ENCODE data around the gene RALY.

RALY gene

DNA sequence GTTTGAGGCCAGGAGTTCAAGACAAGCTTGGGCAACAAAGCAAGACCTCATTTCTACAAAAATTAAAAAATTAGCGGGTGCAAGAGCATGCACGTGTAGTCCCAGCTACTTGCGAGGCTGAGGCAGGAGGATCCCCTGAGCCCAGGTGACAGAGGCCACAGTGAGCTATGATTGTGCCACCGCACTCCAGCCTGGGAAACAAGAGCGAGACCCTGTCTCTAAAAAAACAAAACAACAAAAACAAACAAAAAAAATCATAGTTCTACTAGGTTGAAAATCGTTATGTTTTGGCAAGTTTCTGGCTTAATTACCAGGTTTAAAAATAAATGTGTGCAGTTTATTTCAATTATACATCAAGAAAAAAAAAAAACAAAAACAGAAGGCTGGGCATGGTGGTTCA lies 115.7 kb downstream of the RALY start:
- H3K4me3 ChIP-seq: no peak overlapping the region
- H3K27ac ChIP-seq: no peak overlapping the region
- no peak for TF ChIP-seq CTCF (IDR thresholded peaks at IDR 0.05)
- DNase-seq (ENCODE audit: low spot score): no peak

DNA sequence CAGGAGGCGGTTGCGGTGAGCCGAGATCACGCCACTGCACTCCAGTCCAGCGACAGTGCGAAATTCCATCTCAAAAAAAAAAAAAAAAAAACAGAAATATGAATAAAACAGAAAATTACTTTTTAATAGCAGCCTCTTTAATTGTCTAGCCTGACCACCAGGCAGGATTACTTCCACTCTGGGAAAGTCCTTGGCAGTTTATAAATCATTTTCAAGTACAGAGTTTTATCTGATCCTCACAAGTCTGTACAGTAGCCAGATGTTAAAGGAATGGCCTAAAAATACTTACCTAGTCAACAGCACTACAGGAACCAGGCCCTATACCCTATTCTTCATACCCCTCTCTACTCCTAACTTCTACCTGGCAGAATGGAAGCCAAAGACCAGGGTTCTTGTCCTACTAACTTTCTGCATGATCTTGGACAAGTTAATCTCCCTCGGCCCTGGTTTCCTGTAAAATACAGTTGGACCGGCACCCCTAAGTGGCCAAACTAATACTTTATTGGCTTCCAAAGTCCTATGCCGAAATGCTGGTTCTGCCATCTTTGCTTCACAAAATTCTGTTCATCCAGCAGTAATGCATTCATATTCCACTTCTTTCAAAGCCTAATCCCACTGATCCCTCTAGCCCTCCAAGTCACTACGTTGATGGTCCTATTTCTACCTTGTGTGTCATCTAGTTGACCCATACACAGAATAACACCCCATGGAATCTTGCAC lies 116.5 kb downstream of the RALY start:
- no peak for TF ChIP-seq CTCF (IDR thresholded peaks at IDR 0.05)
- peak overlapping the region in 1 of 2 donors; percentile 97 for H3K27ac ChIP-seq
- no peak for DNase-seq (ENCODE audit: low spot score)
- peak overlapping the region; percentile 94 for H3K4me3 ChIP-seq

- Histone ChIP-seq H3K27ac (peak overlapping the region; percentile 91 to 97), H3K4me3 (peak overlapping the region; percentile 94)
- no peak for TF ChIP-seq CTCF (IDR thresholded peaks at IDR 0.05)
- DNase-seq (ENCODE audit: low spot score): peak; percentile 77
Observed at GRCh38 chr20:34110745-34111641, 117.3 kb downstream of the RALY start.

DNA sequence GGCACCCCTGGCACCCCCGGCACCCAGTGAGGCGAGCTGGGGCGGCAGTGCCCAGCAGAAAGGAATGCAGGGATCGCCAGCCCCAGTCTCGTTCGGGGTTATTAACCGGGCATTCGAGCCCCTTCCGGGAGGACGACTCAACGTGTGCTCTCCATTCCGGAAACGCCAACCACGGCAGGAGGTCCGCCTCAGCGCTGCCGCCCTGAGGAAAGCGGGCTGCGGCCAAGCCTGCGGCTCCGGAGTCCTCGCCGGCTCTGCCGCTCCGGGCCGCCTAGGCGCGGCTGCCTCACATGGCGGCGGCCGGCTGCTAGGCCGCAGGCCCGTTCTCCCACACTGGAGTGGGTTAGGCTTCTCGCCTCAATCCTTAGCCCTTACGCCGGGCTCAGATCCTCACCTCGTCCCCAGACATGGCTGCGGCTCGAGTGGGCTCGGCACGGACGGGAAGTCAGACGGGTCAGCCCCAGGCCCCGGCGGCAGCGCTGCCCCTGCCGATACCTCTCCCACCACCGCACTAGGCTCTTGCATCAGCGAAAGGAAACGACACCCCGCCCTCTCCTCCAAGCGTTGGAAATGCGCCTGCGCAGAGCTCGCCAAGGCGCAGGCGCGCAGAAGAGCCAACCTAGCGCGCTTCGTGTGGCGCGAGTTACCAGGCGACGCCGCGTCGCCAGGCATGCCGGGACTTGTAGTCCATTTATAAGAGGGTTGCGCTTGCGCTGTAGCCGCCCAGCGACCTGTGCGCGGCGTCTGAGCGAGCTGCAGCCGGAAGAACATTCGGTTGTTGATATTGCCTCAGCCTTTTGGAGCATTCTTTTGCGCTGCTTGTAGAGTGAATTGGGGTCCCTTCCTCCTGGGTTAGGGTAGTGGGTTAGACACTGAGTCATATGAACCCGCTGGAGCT lies 118.2 kb downstream of the RALY start, which contains the start of gene EIF2S2:
TSS of gene EIF2S2 (minus strand) at position 542 of the 898 bp plus-strand sequence. CDS start at position 409, 133 bp downstream.
- peak within 1 kb of the TSS; percentile 91 to 97 for H3K27ac ChIP-seq
- H3K4me3 ChIP-seq: peak within 1 kb of the TSS; percentile 94
- peak; percentile 98 for DNase-seq (ENCODE audit: low spot score)
- no peak for TF ChIP-seq CTCF (IDR thresholded peaks at IDR 0.05)

DNA sequence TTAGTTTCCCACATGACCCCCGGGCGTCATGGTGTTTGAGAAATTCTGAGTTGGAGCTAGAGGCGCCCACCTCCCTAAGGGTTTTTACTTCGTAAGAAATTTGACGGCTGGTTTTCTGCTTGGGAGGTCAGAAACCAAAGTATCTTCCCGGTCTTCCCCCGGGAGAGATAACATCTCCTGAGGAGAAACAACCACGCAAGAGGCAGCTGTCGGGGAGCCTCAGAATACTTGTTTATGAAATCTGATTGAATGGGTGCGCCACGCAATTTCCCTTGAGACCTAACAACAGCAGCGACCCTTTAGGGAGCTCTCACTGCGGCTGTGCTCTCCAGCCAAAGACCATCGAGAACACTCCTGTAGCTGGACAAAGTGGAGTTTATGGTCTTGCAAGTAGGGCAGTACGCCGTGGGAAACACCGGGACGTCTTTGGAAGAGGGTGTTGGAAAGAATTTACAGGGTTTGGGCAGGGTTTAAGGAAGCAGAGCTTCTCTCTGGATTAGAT lies 118.9 kb downstream of the RALY start:
- H3K27ac ChIP-seq: peak overlapping the region; percentile 83 to 91
- peak overlapping the region; percentile 94 for H3K4me3 ChIP-seq
- no peak for DNase-seq (ENCODE audit: low spot score)
- TF ChIP-seq CTCF (IDR thresholded peaks at IDR 0.05): no peak

DNA sequence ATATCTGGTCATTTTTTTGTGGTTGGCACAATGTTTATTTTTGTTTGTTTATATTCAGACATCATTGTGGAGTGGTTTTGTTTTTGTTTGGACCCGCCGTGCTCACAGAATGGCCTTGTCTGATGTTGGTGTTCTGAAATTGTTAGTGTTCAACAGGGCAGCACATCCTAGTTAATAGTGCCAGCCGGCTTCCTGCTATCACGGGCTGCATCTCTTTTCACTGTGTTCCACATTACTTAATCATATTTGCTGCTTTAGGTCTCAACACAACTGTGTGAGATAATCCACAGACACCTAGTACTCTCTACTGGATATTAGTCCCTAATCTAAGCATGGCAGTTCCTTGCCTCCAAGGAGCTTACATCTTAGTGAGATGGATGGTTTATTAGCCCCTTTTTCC lies 121.1 kb downstream of the RALY start:
- Histone ChIP-seq H3K27ac (no peak overlapping the region), H3K4me3 (no peak overlapping the region)
- DNase-seq (ENCODE audit: low spot score): no peak
- no peak for TF ChIP-seq CTCF (IDR thresholded peaks at IDR 0.05)

Data from coronary artery (tissue), 2 donors.